ENCODE data around the gene POLR3F.

Gene POLR3F

GRCh38 chr20:18504479-18505060 is 37.4 kb downstream of the POLR3F start:
- no peak overlapping the region for H3K27ac ChIP-seq
- no peak for DNase-seq (ENCODE audit: low spot score)
- H3K4me3 ChIP-seq = no peak overlapping the region
- TF ChIP-seq CTCF (IDR thresholded peaks at IDR 0.05) = no peak

GRCh38 chr20:18506744-18507143 is 39.6 kb downstream of the POLR3F start:
- no peak for TF ChIP-seq CTCF (IDR thresholded peaks at IDR 0.05)
- no peak for DNase-seq (ENCODE audit: low spot score)

GRCh38 chr20:18507218-18508191 is 40.3 kb downstream of the POLR3F start, which contains the start of gene SEC23B:
Gene SEC23B (plus strand): TSS chr20:18507940. CDS start chr20:18510836, 2,896 bp downstream.
- no peak for TF ChIP-seq CTCF (IDR thresholded peaks at IDR 0.05)
- peak within 1 kb of the TSS; percentile 81 to 97 for H3K27ac ChIP-seq
- peak within 1 kb of the TSS; percentile 84 for H3K4me3 ChIP-seq
- peak; percentile 98 for DNase-seq (ENCODE audit: low spot score)

More at GRCh38 chr20:18506744-18507143, 39.6 kb downstream of the POLR3F start:
- peak overlapping the region; percentile 84 for H3K4me3 ChIP-seq
- peak overlapping the region; percentile 81 to 97 for H3K27ac ChIP-seq

GRCh38 chr20:18511571-18511970 is 44.4 kb downstream of the POLR3F start:
- no peak overlapping the region for H3K4me3 ChIP-seq
- no peak for TF ChIP-seq CTCF (IDR thresholded peaks at IDR 0.05)
- DNase-seq (ENCODE audit: low spot score) = no peak
- no peak overlapping the region for H3K27ac ChIP-seq

GRCh38 chr20:18513208-18513607 is 46.0 kb downstream of the POLR3F start:
- no peak overlapping the region for H3K27ac ChIP-seq
- no peak overlapping the region for H3K4me3 ChIP-seq
- TF ChIP-seq CTCF (IDR thresholded peaks at IDR 0.05) = no peak
- DNase-seq (ENCODE audit: low spot score) = no peak

GRCh38 chr20:18514127-18514526 is 46.9 kb downstream of the POLR3F start:
- DNase-seq (ENCODE audit: low spot score) = no peak
- Histone ChIP-seq H3K27ac (no peak overlapping the region), H3K4me3 (no peak overlapping the region)

More at GRCh38 chr20:18514127-18514526, 46.9 kb downstream of the POLR3F start:
- no peak for TF ChIP-seq CTCF (IDR thresholded peaks at IDR 0.05)
